ENCODE measurements around the gene DACT3.

Gene DACT3

DNA sequence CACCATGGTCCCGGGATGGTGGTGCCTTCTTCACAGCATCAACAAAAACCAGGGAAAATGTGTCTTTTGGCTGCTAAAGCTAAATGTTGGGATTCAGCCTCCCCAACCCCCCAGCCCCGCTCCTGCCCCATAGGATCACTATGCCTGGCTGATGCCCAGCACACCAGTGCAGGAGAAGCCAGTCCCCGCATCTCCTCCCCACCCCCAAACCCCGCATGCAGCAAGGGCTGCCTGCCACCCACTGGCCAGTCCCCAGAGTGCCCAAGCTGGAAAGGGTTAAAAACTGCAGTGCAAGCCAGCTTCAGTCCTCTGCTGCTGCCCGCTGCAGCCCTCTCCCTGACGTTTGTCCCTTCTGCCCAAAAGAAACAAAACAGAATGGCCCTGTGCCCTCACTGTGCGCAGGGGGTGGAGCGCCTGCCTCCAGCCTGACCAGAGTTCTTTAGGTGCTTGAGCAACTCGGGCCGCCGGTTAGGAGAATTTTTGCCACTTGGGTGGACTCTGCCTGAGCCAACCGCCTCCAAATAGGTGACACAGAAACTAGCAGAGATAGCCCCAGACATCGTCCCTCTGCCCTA lies 56.1 kb downstream of the DACT3 start:
- no peak overlapping the region for H3K4me3 ChIP-seq (ENCODE audit: low read depth, low read length)

GRCh38 chr19:46603752-46604231 lies 57.2 kb downstream of the DACT3 start:
- H3K4me3 ChIP-seq (ENCODE audit: low read depth, low read length): no peak overlapping the region; the same call in 1 of the 2 replicates
- DNase-seq (ENCODE audit: low read depth): no peak
- TF ChIP-seq, protein P1, sequence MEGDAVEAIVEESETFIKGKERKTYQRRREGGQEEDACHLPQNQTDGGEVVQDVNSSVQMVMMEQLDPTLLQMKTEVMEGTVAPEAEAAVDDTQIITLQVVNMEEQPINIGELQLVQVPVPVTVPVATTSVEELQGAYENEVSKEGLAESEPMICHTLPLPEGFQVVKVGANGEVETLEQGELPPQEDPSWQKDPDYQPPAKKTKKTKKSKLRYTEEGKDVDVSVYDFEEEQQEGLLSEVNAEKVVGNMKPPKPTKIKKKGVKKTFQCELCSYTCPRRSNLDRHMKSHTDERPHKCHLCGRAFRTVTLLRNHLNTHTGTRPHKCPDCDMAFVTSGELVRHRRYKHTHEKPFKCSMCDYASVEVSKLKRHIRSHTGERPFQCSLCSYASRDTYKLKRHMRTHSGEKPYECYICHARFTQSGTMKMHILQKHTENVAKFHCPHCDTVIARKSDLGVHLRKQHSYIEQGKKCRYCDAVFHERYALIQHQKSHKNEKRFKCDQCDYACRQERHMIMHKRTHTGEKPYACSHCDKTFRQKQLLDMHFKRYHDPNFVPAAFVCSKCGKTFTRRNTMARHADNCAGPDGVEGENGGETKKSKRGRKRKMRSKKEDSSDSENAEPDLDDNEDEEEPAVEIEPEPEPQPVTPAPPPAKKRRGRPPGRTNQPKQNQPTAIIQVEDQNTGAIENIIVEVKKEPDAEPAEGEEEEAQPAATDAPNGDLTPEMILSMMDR (IDR thresholded peaks at IDR 0.05; ENCODE audit: low read depth, low read length, missing control alignments): no peak

More for the DNA sequence above, 56.1 kb downstream of the DACT3 start:
- TF ChIP-seq, protein P1 (IDR thresholded peaks at IDR 0.05; ENCODE audit: low read depth, low read length, missing control alignments): no peak
- DNase-seq (ENCODE audit: low read depth): no peak

- TF ChIP-seq, protein P1 (IDR thresholded peaks at IDR 0.05; ENCODE audit: low read depth, low read length, missing control alignments): no peak
- peak overlapping the region; percentile 98 for H3K4me3 ChIP-seq (ENCODE audit: low read depth, low read length)
- DNase-seq (ENCODE audit: low read depth): no peak
Observed at GRCh38 chr19:46603195-46603637, 57.8 kb downstream of the DACT3 start.

DNA sequence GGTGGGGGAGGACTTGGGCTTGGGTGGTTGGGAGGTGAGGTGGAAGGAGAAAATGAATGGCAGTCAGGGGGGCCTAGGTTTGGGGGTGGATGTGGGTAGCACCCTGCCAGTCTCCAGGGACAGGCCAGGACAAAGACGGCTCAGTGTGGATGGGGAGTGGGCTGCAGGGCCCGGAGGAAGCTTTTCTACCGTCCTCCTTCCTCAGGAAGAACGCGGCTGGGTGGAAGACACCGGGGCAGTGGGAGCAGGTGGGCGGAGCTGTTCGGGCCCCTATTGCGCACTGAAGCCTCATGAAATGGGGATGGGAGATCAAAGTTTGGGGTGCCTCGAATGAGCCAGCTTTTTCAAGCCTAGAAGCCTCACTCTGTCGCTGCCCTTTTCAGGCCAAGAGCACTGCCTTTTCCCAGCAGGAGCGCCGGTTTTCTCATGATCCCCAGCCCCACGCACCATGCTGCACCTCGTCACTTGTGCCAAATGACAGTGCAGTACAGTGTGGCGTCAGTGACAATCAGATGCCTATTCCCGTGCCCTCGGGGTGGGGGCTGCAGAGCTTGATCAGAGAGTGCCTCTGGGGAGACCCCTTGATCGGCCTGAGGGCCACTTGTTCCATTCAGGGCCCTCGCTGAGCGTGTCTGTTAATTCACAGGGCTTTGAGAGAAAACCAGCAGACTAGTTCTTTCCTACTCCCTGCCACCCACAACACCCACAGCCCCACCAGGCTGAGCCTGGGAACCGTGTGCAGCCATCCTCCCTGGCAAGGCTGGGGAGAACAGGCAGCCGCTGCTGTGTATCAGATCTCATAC lies 58.4 kb downstream of the DACT3 start:
- DNase-seq (ENCODE audit: low read depth): no peak
- H3K4me3 ChIP-seq (ENCODE audit: low read depth, low read length): peak overlapping the region; percentile 98
- TF ChIP-seq, protein P1 (IDR thresholded peaks at IDR 0.05; ENCODE audit: low read depth, low read length, missing control alignments): no peak

GRCh38 chr19:46601318-46602224 lies 59.4 kb downstream of the DACT3 start, which contains the start of gene CALM3:
Gene CALM3, plus strand, starts transcription at chr19:46601330. Its CDS starts 105 bp downstream, at chr19:46601435.
- TF ChIP-seq, protein P1 (IDR thresholded peaks at IDR 0.05; ENCODE audit: low read depth, low read length, missing control alignments): no peak

More at GRCh38 chr19:46601318-46602224, 59.4 kb downstream of the DACT3 start, which contains the start of gene CALM3:
- no peak for DNase-seq (ENCODE audit: low read depth)
- H3K4me3 ChIP-seq (ENCODE audit: low read depth, low read length): peak within 1 kb of the TSS; percentile 98

All from GM12864 (cell line).